Neuronal stem cell (in vitro differentiated cells): ENCODE results near the gene EPS8L2.

Source experiments
- DNase-seq: peaks from one replicate; pipeline ENCODE4 v3.0.0-alpha.2; 2013; ENCODE audit warnings: low spot score
- H2AFZ ChIP-seq: one replicate; pipeline ENCODE4 v1.6.1; 2013; ENCODE audit warnings: mild to moderate bottlenecking, low read length, inconsistent platforms
- H2AK5ac ChIP-seq: 2 replicates; pipeline ENCODE4 v1.6.1; 2013; ENCODE audit warnings: low read depth, mild to moderate bottlenecking, inconsistent platforms, low read length, moderate library complexity, mixed read lengths
- H2BK120ac ChIP-seq: 2 replicates; pipeline ENCODE4 v1.6.1; 2013; ENCODE audit warnings: low read depth, mild to moderate bottlenecking, inconsistent platforms, low read length, moderate library complexity, mixed read lengths
- H2BK12ac ChIP-seq: one replicate; pipeline ENCODE4 v1.6.1; 2013; ENCODE audit warnings: low read length, inconsistent platforms
- H2BK15ac ChIP-seq: 2 replicates; pipeline ENCODE4 v1.6.1; 2013; ENCODE audit warnings: mild to moderate bottlenecking, low read length, inconsistent platforms, mixed read lengths
- H2BK5ac ChIP-seq: one replicate; pipeline ENCODE4 v1.6.1; 2013; ENCODE audit warnings: inconsistent platforms, mild to moderate bottlenecking, low read length, moderate library complexity
- H3K14ac ChIP-seq: one replicate; pipeline ENCODE4 v1.6.1; 2013; ENCODE audit warnings: low read length, inconsistent platforms
- H3K18ac ChIP-seq: 2 replicates; pipeline ENCODE4 v1.6.1; 2013; ENCODE audit warnings: low read length, inconsistent platforms
- H3K23ac ChIP-seq: 2 replicates; pipeline ENCODE4 v1.6.1; 2013; ENCODE audit warnings: low read depth, mild to moderate bottlenecking, mixed read lengths, low read length, inconsistent platforms; ENCODE audit not compliant: poor library complexity
- H3K27ac ChIP-seq: replicated peaks from 3 replicates; pipeline ENCODE4 v1.5.1; 2013; ENCODE audit warnings: low read length, inconsistent platforms
- H3K27me3 ChIP-seq, 3 experiments: 2 replicates each; pipeline ENCODE4 v1.6.1; 2013; ENCODE audit warnings: low read length in 3 of 3, mild to moderate bottlenecking in 2 of 3, inconsistent platforms in 1 of 3, low read depth in 1 of 3, mixed read lengths in 1 of 3, moderate library complexity in 1 of 3; ENCODE audit not compliant: control insufficient read depth in 3 of 3, insufficient read depth in 3 of 3
- H3K36me3 ChIP-seq, 2 donors: replicated peaks in 1 of 2; 2 replicates each; pipeline ENCODE4 v1.6.1; 2013; ENCODE audit warnings: low read length in 2 of 2; ENCODE audit not compliant: control insufficient read depth in 2 of 2, insufficient read depth in 2 of 2
- H3K4ac ChIP-seq: 2 replicates; pipeline ENCODE4 v1.6.1; 2013; ENCODE audit warnings: inconsistent platforms, mild to moderate bottlenecking, low read length, moderate library complexity
- H3K4me1 ChIP-seq, 2 donors: 1 replicate in 1 of 2; 2 replicates in 1 of 2; pipeline ENCODE4 v1.6.1; 2013; ENCODE audit warnings: low read length in 2 of 2, low read depth in 1 of 2; ENCODE audit not compliant: control insufficient read depth in 2 of 2, insufficient read depth in 1 of 2
- H3K4me2 ChIP-seq: one replicate; pipeline ENCODE4 v1.6.1; 2013; ENCODE audit warnings: mild to moderate bottlenecking, low read length, inconsistent platforms; ENCODE audit not compliant: insufficient read depth, poor library complexity, severe bottlenecking
- H3K4me3 ChIP-seq, 2 donors: 2 replicates each; pipeline ENCODE4 v1.5.1; 2013; ENCODE audit warnings: low read length in 2 of 2, mild to moderate bottlenecking in 2 of 2, inconsistent platforms in 1 of 2, moderate library complexity in 1 of 2
- H3K79me1 ChIP-seq: one replicate; pipeline ENCODE4 v1.6.1; 2013; ENCODE audit warnings: low read depth, mild to moderate bottlenecking, inconsistent platforms, low read length, moderate library complexity
- H3K9ac ChIP-seq: one replicate; pipeline ENCODE4 v1.6.1; 2013; ENCODE audit warnings: mild to moderate bottlenecking, low read depth, low read length, inconsistent platforms; ENCODE audit not compliant: poor library complexity
- H3K9me3 ChIP-seq, 2 donors: replicated peaks in 1 of 2; 2 replicates each; pipeline versions ENCODE3 to v1.6.1; 2013; ENCODE audit warnings: low read length in 2 of 2, mild to moderate bottlenecking in 2 of 2, inconsistent platforms in 1 of 2, low read depth in 1 of 2, mixed read lengths in 1 of 2, moderate library complexity in 1 of 2; ENCODE audit not compliant: control insufficient read depth in 2 of 2, insufficient read depth in 1 of 2
- H4K8ac ChIP-seq: one replicate; pipeline ENCODE4 v1.6.1; 2013; ENCODE audit warnings: low read depth, mild to moderate bottlenecking, inconsistent platforms, low read length, moderate library complexity
- H4K91ac ChIP-seq: one replicate; pipeline ENCODE4 v1.6.1; 2013; ENCODE audit warnings: low read length, low read depth, mild to moderate bottlenecking, inconsistent platforms; ENCODE audit not compliant: poor library complexity
- WGBS, 2 donors: extraction: QIAGEN DNeasy Blood & Tissue Kit; methylation state at CpG; one replicate each; pipeline ENCODE4 v1.1.7; 2013; ENCODE audit warnings: missing lambda C conversion rate in 2 of 2, mixed read lengths in 1 of 2; ENCODE audit not compliant: insufficient read length in 2 of 2, insufficient replicate concordance in 1 of 2; ENCODE audit errors: extremely low coverage in 2 of 2; 5-methylcytosine and 5-hydroxymethylcytosine counted together

The EPS8L2 gene

DNA sequence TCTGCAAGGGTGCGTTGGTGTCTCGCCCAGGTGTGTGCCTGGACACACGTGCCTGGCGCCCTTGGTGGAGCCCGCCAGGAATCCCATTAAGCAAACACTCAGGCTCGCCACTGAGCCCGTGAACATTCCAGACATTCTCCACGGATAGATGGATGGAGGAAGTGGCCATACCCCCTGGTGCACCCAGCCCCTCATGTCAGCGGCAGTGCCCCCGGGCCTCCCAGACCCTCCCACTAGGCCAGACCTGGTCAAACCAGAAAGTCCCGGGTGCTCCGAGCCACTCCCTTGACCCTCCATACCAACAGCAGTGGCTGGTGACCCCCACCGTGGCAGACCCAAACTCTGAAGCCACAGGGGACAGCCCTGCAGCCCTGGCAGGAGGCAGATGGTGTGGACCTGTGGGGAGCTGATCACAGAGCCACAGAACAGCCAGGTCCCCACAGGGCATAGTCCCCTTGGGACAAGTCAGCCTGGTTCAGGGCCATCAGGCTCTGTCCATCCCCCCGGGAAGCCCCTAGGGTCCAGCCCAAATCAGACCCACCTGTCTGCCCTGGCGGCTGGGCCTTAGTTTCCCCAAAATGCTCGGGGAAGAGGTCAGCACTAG, 1.9 kb downstream of the EPS8L2 start:
- Histone ChIP-seq H3K27me3 (peaks cover 0 to 18% (median 0%) of the 10 kb centered on the region in 3 experiments), H2BK120ac (no peak overlapping the region), H2AK5ac (peak overlapping the region; percentile 98), H3K79me1 (peaks cover 2% of the 10 kb centered on the region), H3K9ac (no peak overlapping the region), H3K4me2 (no peak overlapping the region), H3K23ac (peak overlapping the region; percentile 85), H3K36me3 (peaks cover 2 to 9% of the 10 kb centered on the region in 2 donors), H2AFZ (no peak overlapping the region), H3K4ac (peak overlapping the region; percentile 53), H3K18ac (peak overlapping the region; percentile 78), H2BK12ac (peak overlapping the region; percentile 14), H2BK5ac (no peak overlapping the region), H2BK15ac (peak overlapping the region; percentile 98), H3K4me1 (peaks cover 12 to 17% of the 10 kb centered on the region in 2 donors), H4K91ac (no peak overlapping the region), H3K14ac (peak overlapping the region; percentile 21), H4K8ac (no peak overlapping the region), H3K4me3 (no peak overlapping the region), H3K27ac (no peak overlapping the region), H3K9me3 (no peaks in the 10 kb centered on the region)
- DNase-seq, result no peak
- no CpG with 5 or more reads among the region's 16 CpGs for WGBS, 2 donors

DNA sequence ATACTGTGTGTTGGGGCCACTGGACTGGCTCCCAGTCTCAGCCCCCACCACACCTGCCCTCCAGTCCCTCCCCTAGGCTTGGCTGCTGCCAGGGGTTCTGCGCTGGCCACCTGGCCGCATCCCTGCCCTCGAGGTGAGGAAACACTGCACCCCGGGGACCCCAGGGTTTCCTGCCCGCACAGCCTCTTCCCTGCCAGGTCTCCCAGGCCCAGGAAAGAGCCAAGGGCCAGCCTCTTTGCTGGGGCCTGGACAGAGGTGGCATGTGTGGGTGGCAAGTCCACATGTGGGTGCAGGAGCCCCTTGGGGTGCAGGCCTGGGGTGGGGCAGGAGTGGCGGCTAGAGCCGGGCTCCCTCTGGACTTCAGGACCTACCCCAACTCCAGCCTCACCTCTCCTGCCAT, 2.5 kb downstream of the EPS8L2 start:
- H2AK5ac ChIP-seq, result peak overlapping the region; percentile 2
- peak overlapping the region; percentile 98 for H2BK15ac ChIP-seq
- DNase-seq, result no peak
- peaks cover 2 to 8% of the 10 kb centered on the region in 2 donors for H3K36me3 ChIP-seq
- peaks cover 0 to 18% (median 0%) of the 10 kb centered on the region in 3 experiments for H3K27me3 ChIP-seq
- H2BK120ac ChIP-seq, result no peak overlapping the region
- WGBS, 2 donors, result no CpG with 5 or more reads among the region's 7 CpGs
- no peak overlapping the region for H4K91ac ChIP-seq
- H3K4me3 ChIP-seq, result no peak overlapping the region
- no peak overlapping the region for H3K4ac ChIP-seq
- peaks cover 2% of the 10 kb centered on the region for H3K79me1 ChIP-seq
- H2AFZ ChIP-seq, result no peak overlapping the region
- H2BK12ac ChIP-seq, result no peak overlapping the region
- no peak overlapping the region for H3K9ac ChIP-seq
- H3K27ac ChIP-seq, result no peak overlapping the region
- no peak overlapping the region for H3K14ac ChIP-seq
- peaks cover 12 to 17% of the 10 kb centered on the region in 2 donors for H3K4me1 ChIP-seq
- no peak overlapping the region for H4K8ac ChIP-seq
- H3K4me2 ChIP-seq, result no peak overlapping the region
- H3K23ac ChIP-seq, result no peak overlapping the region
- H3K18ac ChIP-seq, result peak overlapping the region; percentile 60
- H2BK5ac ChIP-seq, result no peak overlapping the region
- no peaks in the 10 kb centered on the region for H3K9me3 ChIP-seq

DNA sequence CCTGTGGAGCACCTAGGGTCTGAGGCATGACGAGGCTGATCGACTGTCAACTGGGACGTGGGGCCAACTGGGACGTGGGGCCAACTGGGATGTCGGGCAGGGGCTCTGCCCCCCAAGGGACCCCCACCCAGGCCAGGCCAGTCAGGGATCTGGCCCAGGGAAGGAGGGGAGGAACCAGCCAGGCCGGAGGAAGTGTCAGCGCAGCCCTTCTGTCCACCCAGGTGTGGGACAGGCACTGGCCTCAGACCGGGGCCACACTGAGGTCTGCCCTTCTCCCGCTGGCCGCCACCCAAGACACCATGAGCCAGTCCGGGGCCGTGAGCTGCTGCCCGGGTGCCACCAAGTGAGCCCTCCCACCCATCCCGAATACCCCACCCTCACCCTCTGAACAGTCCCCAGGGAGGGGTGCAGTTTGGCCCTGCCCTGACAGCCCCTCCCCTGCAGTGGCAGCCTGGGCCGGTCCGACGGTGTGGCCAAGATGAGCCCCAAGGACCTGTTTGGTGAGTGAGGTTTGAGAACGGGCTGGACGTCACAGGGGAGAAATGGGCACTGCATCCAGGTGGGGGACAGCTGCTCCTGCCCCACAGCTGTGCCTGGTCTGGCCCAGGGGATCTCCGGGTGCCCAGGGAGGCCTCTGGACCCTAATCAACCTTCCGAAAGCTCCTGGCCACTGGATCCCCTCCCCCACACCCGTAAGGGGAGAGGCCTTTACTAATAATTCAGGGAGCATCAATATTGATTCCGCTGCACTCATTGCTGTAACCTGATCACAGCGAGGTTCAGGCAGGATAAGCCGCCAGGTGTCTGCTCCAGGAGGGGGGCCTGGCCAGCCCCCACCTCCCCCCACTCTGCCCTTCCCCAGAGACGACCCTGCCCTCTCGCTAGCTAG, 3.3 kb downstream of the EPS8L2 start:
- H3K23ac ChIP-seq, result peak overlapping the region; percentile 55
- H3K18ac ChIP-seq, result peak overlapping the region; percentile 71
- H3K36me3 ChIP-seq, result peaks cover 2 to 5% of the 10 kb centered on the region in 2 donors
- H3K4me2 ChIP-seq, result no peak overlapping the region
- peaks cover 2% of the 10 kb centered on the region for H3K79me1 ChIP-seq
- H2AFZ ChIP-seq, result no peak overlapping the region
- WGBS, 2 donors, result no CpG with 5 or more reads among the region's 27 CpGs
- H3K9me3 ChIP-seq, result no peaks in the 10 kb centered on the region
- peak overlapping the region; percentile 96 for H2BK5ac ChIP-seq
- H2AK5ac ChIP-seq, result peak overlapping the region; percentile 96
- peak overlapping the region; percentile 73 for H2BK12ac ChIP-seq
- no peak overlapping the region for H2BK120ac ChIP-seq
- no peak overlapping the region for H4K8ac ChIP-seq
- H4K91ac ChIP-seq, result no peak overlapping the region
- H3K27ac ChIP-seq, result no peak overlapping the region
- H3K27me3 ChIP-seq, result peaks cover 0 to 18% (median 0%) of the 10 kb centered on the region in 3 experiments
- peaks cover 12 to 17% of the 10 kb centered on the region in 2 donors for H3K4me1 ChIP-seq
- H2BK15ac ChIP-seq, result peak overlapping the region; percentile 81
- no peak overlapping the region for H3K4ac ChIP-seq
- no peak overlapping the region for H3K9ac ChIP-seq
- DNase-seq, result no peak
- no peak overlapping the region for H3K4me3 ChIP-seq
- peak overlapping the region; percentile 38 for H3K14ac ChIP-seq

DNA sequence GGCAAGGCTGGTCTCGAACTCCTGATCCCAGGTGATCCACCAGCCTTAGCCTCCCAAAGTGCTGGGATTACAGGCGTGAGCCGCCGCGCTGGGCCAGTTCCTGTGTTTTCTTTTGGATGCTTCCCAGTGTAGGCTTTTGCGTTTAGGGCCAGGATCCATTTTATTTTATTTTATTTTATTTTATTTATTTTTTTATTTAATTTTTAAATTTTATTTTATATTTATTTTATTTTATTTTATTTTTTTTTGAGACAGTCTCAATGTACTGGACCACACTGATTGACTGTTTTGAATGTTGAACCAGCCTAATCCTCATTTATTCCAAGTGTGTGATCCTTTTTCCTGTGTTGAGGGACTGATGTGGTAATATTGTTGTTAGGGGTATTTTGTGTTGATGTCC, 8.4 kb downstream of the EPS8L2 start:
- no CpG with 5 or more reads among the region's 6 CpGs for WGBS, 2 donors
- Histone ChIP-seq H2AFZ (no peak overlapping the region), H3K14ac (no peak overlapping the region), H3K23ac (no peak overlapping the region), H3K4ac (no peak overlapping the region), H2BK12ac (no peak overlapping the region), H3K4me1 (peaks cover 0 to 3% of the 10 kb centered on the region in 2 donors), H3K4me2 (no peak overlapping the region), H3K9me3 (no peaks in the 10 kb centered on the region), H2AK5ac (no peak overlapping the region), H4K8ac (no peak overlapping the region), H2BK15ac (no peak overlapping the region), H2BK5ac (no peak overlapping the region), H3K27me3 (peaks cover 0 to 4% (median 3%) of the 10 kb centered on the region in 3 experiments), H3K9ac (no peak overlapping the region), H3K4me3 (no peak overlapping the region), H4K91ac (no peak overlapping the region), H2BK120ac (no peak overlapping the region), H3K79me1 (no peaks in the 10 kb centered on the region), H3K18ac (no peak overlapping the region), H3K36me3 (no peaks in the 10 kb centered on the region), H3K27ac (no peak overlapping the region)
- DNase-seq, result no peak
